Endothelial cell of umbilical vein (primary cell): ENCODE results near the gene MOBP. TPM values are rescaled to one million over a fixed set of nuclear protein-coding genes. Genes with fewer than 3 reads are reported as not detected.

Experiments used
- BruUV-seq: library from RNA; stranded (reverse); fragments of 400-500 nt; replicated peaks from 2 replicates; lab custom pipeline; 2021; lab: Mats Ljungman, UMichigan
- CTCF ChIA-PET: fragments of 300-600, 350-600 bp; sonication (Branson Sonifier 250); formaldehyde crosslinking; loops from one replicate; lab custom pipeline; 2021; ENCODE audit warnings: antibody characterized with exemption, inconsistent platforms; lab: Charles Lee
- POLR2A ChIA-PET: fragments of 300-600, 350-600 bp; sonication (Branson Sonifier 250); formaldehyde crosslinking; loops from one replicate; lab custom pipeline; 2021; ENCODE audit warnings: antibody characterized with exemption, inconsistent platforms; lab: Charles Lee
- DNase-seq: peaks from one replicate; pipeline ENCODE4 v3.0.0-alpha.2; 2011; ENCODE audit warnings: low read depth, low spot score
- FAIRE-seq: peaks from 2 replicates; lab custom pipeline; 2011; peaks lifted over from hg19 to GRCh38; lab: Jason Lieb, UNC
- H2AFZ ChIP-seq: 2 replicates; pipeline ENCODE4 v1.6.0; 2012; ENCODE audit warnings: low read depth, low read length, control low read depth, inconsistent platforms
- H3K27ac ChIP-seq: 2 replicates; pipeline ENCODE4 v1.5.1; 2011; ENCODE audit warnings: low read depth, mild to moderate bottlenecking, control low read depth, low read length, moderate library complexity; ENCODE audit not compliant: insufficient read depth
- H3K27me3 ChIP-seq, 2 experiments: 2 replicates each; pipeline versions ENCODE4 v1.6.0 to v1.6.1; 2011; ENCODE audit warnings: low read length in 2 of 2, mixed read lengths in 1 of 2; ENCODE audit not compliant: control insufficient read depth in 2 of 2, insufficient read depth in 2 of 2
- H3K36me3 ChIP-seq, 2 experiments: 2 replicates in 1 of 2; 3 replicates in 1 of 2; pipeline ENCODE4 v1.5.1; 2011; ENCODE audit warnings: low read length in 2 of 2, mild to moderate bottlenecking in 1 of 2, moderate library complexity in 1 of 2; ENCODE audit not compliant: control insufficient read depth in 2 of 2, insufficient read depth in 2 of 2; ENCODE audit errors: extremely low read depth in 1 of 2
- H3K4me1 ChIP-seq: 3 replicates; pipeline ENCODE4 v1.5.1; 2011; ENCODE audit warnings: mild to moderate bottlenecking, low read length; ENCODE audit not compliant: control insufficient read depth, insufficient read depth; ENCODE audit errors: extremely low read depth
- H3K4me2 ChIP-seq: 2 replicates; pipeline ENCODE4 v1.6.1; 2011; ENCODE audit warnings: low read length, control low read depth, mixed read lengths; ENCODE audit not compliant: insufficient read depth
- H3K4me3 ChIP-seq, 3 experiments: fragments of 200-600 bp in 1 of 3; sonication (generic), shearing (Covaris generic) in 1 of 3; replicated peaks in 1 of 3; 2 replicates each; pipeline ENCODE4 v1.5.1; 2011 to 2016; ENCODE audit warnings: control low read depth in 3 of 3, low read length in 3 of 3, mild to moderate bottlenecking in 2 of 3, inconsistent platforms in 1 of 3, low read depth in 1 of 3, moderate library complexity in 1 of 3; ENCODE audit not compliant: insufficient read depth in 1 of 3
- H3K79me2 ChIP-seq: 2 replicates; pipeline ENCODE4 v1.6.0; 2012; ENCODE audit warnings: low read length, inconsistent platforms; ENCODE audit not compliant: control insufficient read depth, insufficient read depth
- H3K9ac ChIP-seq: replicated peaks from 2 replicates; pipeline ENCODE3; 2011; ENCODE audit warnings: low read length, control low read depth; ENCODE audit not compliant: insufficient read depth; ENCODE audit errors: extremely low read depth
- H3K9me1 ChIP-seq: replicated peaks from 3 replicates; pipeline ENCODE4 v1.6.0; 2011; ENCODE audit warnings: mild to moderate bottlenecking, low read length; ENCODE audit not compliant: control insufficient read depth, insufficient read depth; ENCODE audit errors: extremely low read depth
- H3K9me3 ChIP-seq: replicated peaks from 2 replicates; pipeline ENCODE4 v1.5.1; 2012; ENCODE audit warnings: low read length, inconsistent platforms; ENCODE audit not compliant: control insufficient read depth, insufficient read depth
- H4K20me1 ChIP-seq: replicated peaks from 2 replicates; pipeline ENCODE3; 2011; ENCODE audit warnings: mild to moderate bottlenecking, low read length; ENCODE audit not compliant: control insufficient read depth, insufficient read depth; ENCODE audit errors: extremely low read depth
- EZH2 ChIP-seq: IDR thresholded peaks from 2 replicates; pipeline ENCODE4 v1.6.1; 2012; ENCODE audit warnings: borderline replicate concordance, low read depth, mild to moderate bottlenecking, moderate library complexity, low read length, inconsistent platforms; ENCODE audit not compliant: severe bottlenecking
- GATA2 ChIP-seq: IDR thresholded peaks from 2 replicates; pipeline ENCODE4 v1.7.0; 2011; ENCODE audit warnings: low read depth, mild to moderate bottlenecking, moderate library complexity, mixed read lengths, low read length; ENCODE audit not compliant: insufficient read length, insufficient read depth
- JUN ChIP-seq: IDR thresholded peaks from 2 replicates; pipeline ENCODE4 v1.6.1; 2011; ENCODE audit warnings: borderline replicate concordance, low read depth; ENCODE audit not compliant: insufficient read length, insufficient read depth
- MYC ChIP-seq: IDR thresholded peaks from one replicate; pipeline ENCODE4 v1.6.1; 2011; ENCODE audit warnings: mild to moderate bottlenecking, low read depth, low read length
- POLR2A ChIP-seq: IDR thresholded peaks from 2 replicates; pipeline ENCODE4 v1.6.1; 2012; ENCODE audit warnings: low read depth, mild to moderate bottlenecking, control low read depth, low read length
- POLR2AphosphoS5 ChIP-seq: IDR thresholded peaks from 2 replicates; pipeline ENCODE4 v1.6.1; 2012; ENCODE audit warnings: low read depth, mild to moderate bottlenecking, control low read depth, low read length, moderate library complexity; ENCODE audit not compliant: insufficient read depth
- dilution Hi-C: fragments of 300-500 bp; cut with MboI; formaldehyde crosslinking; loops from one replicate; pipeline ENCODE4 v1.15.0; 2019; ENCODE audit warnings: low sequenced_read_pairs; ENCODE audit not compliant: extremely low pct_ligation_motif_present
- intact Hi-C: fragments of 100-400 bp; cut with micrococcal nuclease; formaldehyde crosslinking; loops from one replicate; pipeline ENCODE4 v1.10.0; 2022
- polyA plus RNA-seq, 4 experiments: library from polyadenylated mRNA; depleted of rRNA in 3 of 4; stranded (reverse) in 3 of 4; unstranded in 1 of 4; fragments of >200 nt; gene quantifications; 2 replicates each; pipeline versions ENCODE4 v1.2.1 to v1.2.3, GENCODE V29; 2011 to 2012; ENCODE audit warnings: missing spikeins in 1 of 4
- total RNA-seq: library from RNA; stranded (reverse); gene quantifications from 2 replicates; pipeline ENCODE4 v1.2.3, GENCODE V29; 2021
- TF ChIP-seq, protein P1 (sequence below), 2 donors: IDR thresholded peaks; 1 replicate in 1 of 2; 2 replicates in 1 of 2; pipeline ENCODE4 v1.5.1; 2011; ENCODE audit warnings: low read length in 2 of 2, mild to moderate bottlenecking in 2 of 2, moderate library complexity in 2 of 2, control low read depth in 1 of 2, inconsistent platforms in 1 of 2, low read depth in 1 of 2; ENCODE audit not compliant: insufficient read depth in 1 of 2; ENCODE audit errors: extremely low read depth in 1 of 2
- TF ChIP-seq, protein P2 (sequence below): IDR thresholded peaks from 2 replicates; pipeline ENCODE4 v1.6.1; 2011; ENCODE audit not compliant: insufficient read depth, insufficient read length

MOBP gene
- total and polyA plus RNA-seq, 2 donors (not counting 3 experiments of a cell fraction or from before 2014, with no cell fraction given) = 2.0 to 2.3 TPM

DNA sequence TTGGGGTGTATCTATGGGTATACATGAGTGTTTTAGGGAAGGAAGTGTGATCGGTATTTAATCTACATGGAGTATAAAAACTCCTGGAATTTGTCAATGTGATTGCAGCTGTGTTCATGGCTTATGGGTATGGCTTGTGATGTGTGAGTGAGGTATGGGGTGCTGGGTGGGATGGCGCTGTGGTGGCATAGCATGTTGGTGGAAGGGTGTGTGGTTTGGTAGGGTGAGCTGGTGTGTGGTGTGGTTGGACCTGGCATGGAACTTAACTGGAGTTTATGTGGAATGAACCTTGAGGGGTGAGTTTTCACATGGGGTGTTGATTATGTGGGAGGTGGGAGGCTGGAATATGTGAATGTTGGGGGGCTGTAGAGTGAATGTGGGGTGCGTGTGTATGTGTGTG, 492 bp upstream of the MOBP start:
- H3K27ac ChIP-seq = no peak overlapping the region
- FAIRE-seq (no peak), DNase-seq (no peak)
- ChIA-PET POLR2A (no interaction called here), CTCF (interaction anchor here (0.8 kb wide), 1 partner anchor 13 kb away, joined by 3 read pairs; no protein-coding TSS in a partner anchor)
- no peak for TF ChIP-seq MYC
- TF ChIP-seq POLR2A = no peak
- TF ChIP-seq EZH2 = no peak
- TF ChIP-seq JUN = no peak
- TF ChIP-seq, protein P1, sequence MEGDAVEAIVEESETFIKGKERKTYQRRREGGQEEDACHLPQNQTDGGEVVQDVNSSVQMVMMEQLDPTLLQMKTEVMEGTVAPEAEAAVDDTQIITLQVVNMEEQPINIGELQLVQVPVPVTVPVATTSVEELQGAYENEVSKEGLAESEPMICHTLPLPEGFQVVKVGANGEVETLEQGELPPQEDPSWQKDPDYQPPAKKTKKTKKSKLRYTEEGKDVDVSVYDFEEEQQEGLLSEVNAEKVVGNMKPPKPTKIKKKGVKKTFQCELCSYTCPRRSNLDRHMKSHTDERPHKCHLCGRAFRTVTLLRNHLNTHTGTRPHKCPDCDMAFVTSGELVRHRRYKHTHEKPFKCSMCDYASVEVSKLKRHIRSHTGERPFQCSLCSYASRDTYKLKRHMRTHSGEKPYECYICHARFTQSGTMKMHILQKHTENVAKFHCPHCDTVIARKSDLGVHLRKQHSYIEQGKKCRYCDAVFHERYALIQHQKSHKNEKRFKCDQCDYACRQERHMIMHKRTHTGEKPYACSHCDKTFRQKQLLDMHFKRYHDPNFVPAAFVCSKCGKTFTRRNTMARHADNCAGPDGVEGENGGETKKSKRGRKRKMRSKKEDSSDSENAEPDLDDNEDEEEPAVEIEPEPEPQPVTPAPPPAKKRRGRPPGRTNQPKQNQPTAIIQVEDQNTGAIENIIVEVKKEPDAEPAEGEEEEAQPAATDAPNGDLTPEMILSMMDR (IDR thresholded peaks at IDR 0.05; ENCODE audit: extremely low read depth in 1 of 2, insufficient read depth in 1 of 2, low read depth in 1 of 2, low read length in 2 of 2) = no peak
- TF ChIP-seq POLR2AphosphoS5 = no peak
- no peak for TF ChIP-seq GATA2
- TF ChIP-seq, protein P2, sequence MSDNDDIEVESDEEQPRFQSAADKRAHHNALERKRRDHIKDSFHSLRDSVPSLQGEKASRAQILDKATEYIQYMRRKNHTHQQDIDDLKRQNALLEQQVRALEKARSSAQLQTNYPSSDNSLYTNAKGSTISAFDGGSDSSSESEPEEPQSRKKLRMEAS = no peak
- H3K4me1 ChIP-seq = no peaks in the 10 kb centered on the region
- peaks cover 3 to 6% of the 10 kb centered on the region in 2 experiments for H3K27me3 ChIP-seq
- dilution Hi-C loops = no loop called here
- H2AFZ ChIP-seq = no peak overlapping the region
- no peak overlapping the region for H3K4me2 ChIP-seq
- intact Hi-C loops = no loop called here
- no peaks in the 10 kb centered on the region for H3K9me1 ChIP-seq
- no TSS peak for BruUV-seq
- no peak overlapping the region for H3K9ac ChIP-seq
- no peaks in the 10 kb centered on the region for H4K20me1 ChIP-seq
- no peaks in the 10 kb centered on the region for H3K36me3 ChIP-seq
- no peaks in the 10 kb centered on the region for H3K9me3 ChIP-seq
- no peaks in the 10 kb centered on the region for H3K79me2 ChIP-seq
- no peak overlapping the region for H3K4me3 ChIP-seq
